RWPE1 (cell line): ENCODE results near the gene UBE3B.
"Not testable (repeated sequence)": the region's sequence is repeated elsewhere in the genome, so short reads cannot be mapped to it uniquely, and the experiment has no call there.

Experiments used
- CTCF ChIA-PET: fragments of 350-600 bp; sonication (Branson Sonifier 250); formaldehyde crosslinking; extraction: SDS; loops from one replicate; lab custom pipeline; 2021; lab: Yijun Ruan, JAX
- POLR2A ChIA-PET: fragments of 400-600 bp; formaldehyde crosslinking; extraction: SDS; loops from one replicate; lab custom pipeline; 2020; ENCODE audit warnings: antibody characterized with exemption; ENCODE audit not compliant: low non-redundant PET; lab: Yijun Ruan, JAX
- DNase-seq: peaks from one replicate; pipeline ENCODE4 v3.0.0; 2012; ENCODE audit warnings: low spot score
- H3K27ac ChIP-seq: fragments of 450-650 bp; 2 replicates; pipeline ENCODE4 v1.5.1; 2017
- CTCF ChIP-seq: fragments of 450-650 bp; conservative IDR thresholded peaks from 2 replicates; pipeline ENCODE4 v1.5.1; 2017; ENCODE audit warnings: low read depth, mild to moderate bottlenecking

The UBE3B gene

GRCh38 chr12:109467978-109468676, 9.3 kb upstream of the UBE3B start:
- CTCF ChIA-PET = no interaction called here
- no peak overlapping the region; the same call in 1 of the 2 replicates for H3K27ac ChIP-seq
- no peak for TF ChIP-seq CTCF
- no peak for DNase-seq
- POLR2A ChIA-PET = no interaction called here

GRCh38 chr12:109469517-109469916, 7.9 kb upstream of the UBE3B start:
- POLR2A ChIA-PET = no interaction called here
- no peak overlapping the region for H3K27ac ChIP-seq
- TF ChIP-seq CTCF = no peak
- CTCF ChIA-PET = interaction anchor here (0.6 kb wide), 2 partner anchors 36 to 206 kb away, joined by 3 to 4 read pairs; no protein-coding TSS in a partner anchor
- no peak for DNase-seq

GRCh38 chr12:109473006-109473405, 4.4 kb upstream of the UBE3B start:
- DNase-seq = no peak
- ChIA-PET CTCF (interaction anchor here (0.7 to 0.8 kb wide), 3 partner anchors 10 to 302 kb away, joined by 4 to 7 read pairs (median 7); no protein-coding TSS in a partner anchor), POLR2A (no interaction called here)
- TF ChIP-seq CTCF = no peak
- H3K27ac ChIP-seq = no peak overlapping the region

- CTCF ChIA-PET = interaction anchor here (0.7 to 1.2 kb wide), 3 partner anchors 41 to 80 kb away, joined by 3 to 7 read pairs (median 3); no protein-coding TSS in a partner anchor
- H3K27ac ChIP-seq, POLR2A ChIA-PET, DNase-seq: not testable (repeated sequence)
Measured at GRCh38 chr12:109473526-109474270, 3.7 kb upstream of the UBE3B start.

- CTCF ChIA-PET = interaction anchor here (0.6 to 1.2 kb wide), 2 partner anchors 43 to 940 kb away, joined by 3 read pairs; no protein-coding TSS in a partner anchor
- POLR2A ChIA-PET = no interaction called here
- no peak for DNase-seq
Measured at GRCh38 chr12:109475121-109475520, 2.3 kb upstream of the UBE3B start.

GRCh38 chr12:109475993-109476806, 1.2 kb upstream of the UBE3B start:
- POLR2A ChIA-PET = interaction anchor here (1.3 kb wide), 1 partner anchor 48 kb away, joined by 3 read pairs; no protein-coding TSS in a partner anchor
- peak overlapping the region; percentile 86 for H3K27ac ChIP-seq

More at GRCh38 chr12:109475121-109475520, 2.3 kb upstream of the UBE3B start:
- no peak overlapping the region for H3K27ac ChIP-seq
- no peak for TF ChIP-seq CTCF

More at GRCh38 chr12:109475993-109476806, 1.2 kb upstream of the UBE3B start:
- DNase-seq = no peak
- CTCF ChIA-PET = interaction anchor here (0.5 kb wide), 1 partner anchor 45 kb away, joined by 6 read pairs; no protein-coding TSS in a partner anchor
- TF ChIP-seq CTCF = no peak
